Parathyroid adenoma (tissue), 2 donors: ENCODE data around the gene SHC3.

Source experiments
- H2AFZ ChIP-seq: fragments of 300-600 bp; sonication (generic); one replicate; pipeline ENCODE4 v1.7.0; 2017; ENCODE audit warnings: antibody characterized with exemption, mild to moderate bottlenecking
- H3K27ac ChIP-seq: fragments of 300-600 bp; sonication (generic); one replicate; pipeline ENCODE4 v1.7.0; 2017
- H3K27me3 ChIP-seq: fragments of 300-600 bp; sonication (generic); one replicate; pipeline ENCODE4 v1.7.0; 2017; ENCODE audit warnings: low read length; ENCODE audit not compliant: control insufficient read depth, insufficient read depth
- H3K36me3 ChIP-seq: fragments of 300-600 bp; sonication (generic); one replicate; pipeline ENCODE4 v1.7.0; 2017; ENCODE audit warnings: low read length; ENCODE audit not compliant: control insufficient read depth, insufficient read depth
- H3K4me1 ChIP-seq: fragments of 300-600 bp; sonication (generic); one replicate; pipeline ENCODE4 v1.7.0; 2017; ENCODE audit warnings: control low read depth
- H3K4me2 ChIP-seq: fragments of 300-600 bp; sonication (generic); one replicate; pipeline ENCODE4 v1.7.0; 2017; ENCODE audit warnings: low read length
- H3K4me3 ChIP-seq: fragments of 300-600 bp; sonication (generic); one replicate; pipeline ENCODE4 v1.7.0; 2017; ENCODE audit warnings: low read depth, low read length
- H3K79me2 ChIP-seq: fragments of 300-600 bp; sonication (generic); one replicate; pipeline ENCODE4 v1.7.0; 2017; ENCODE audit warnings: control low read depth
- H3K9ac ChIP-seq: fragments of 300-600 bp; sonication (generic); one replicate; pipeline ENCODE4 v1.7.0; 2017; ENCODE audit warnings: mild to moderate bottlenecking
- H3K9me3 ChIP-seq: fragments of 300-600 bp; sonication (generic); one replicate; pipeline ENCODE4 v1.7.0; 2017; ENCODE audit warnings: low read length; ENCODE audit not compliant: control insufficient read depth
- CTCF ChIP-seq: fragments of 300-600 bp; sonication (generic); IDR thresholded peaks from one replicate; pipeline ENCODE4 v1.7.0; 2017; ENCODE audit warnings: antibody characterized with exemption, mild to moderate bottlenecking
- donor health status: primary hyperparathyroidism.

The SHC3 gene

GRCh38 chr9:89059925-89060506, 118.6 kb downstream of the SHC3 start:
- Histone ChIP-seq H3K27ac (no peak overlapping the region), H3K27me3 (no peaks in the 10 kb centered on the region), H2AFZ (no peak overlapping the region), H3K9ac (no peak overlapping the region), H3K4me3 (no peak overlapping the region), H3K9me3 (no peaks in the 10 kb centered on the region), H3K4me1 (no peaks in the 10 kb centered on the region), H3K4me2 (no peak overlapping the region), H3K36me3 (no peaks in the 10 kb centered on the region), H3K79me2 (no peaks in the 10 kb centered on the region)
- no peak for TF ChIP-seq CTCF

- Histone ChIP-seq H3K36me3 (no peaks in the 10 kb centered on the region), H3K4me3 (no peak overlapping the region), H3K9ac (no peak overlapping the region), H3K27me3 (no peaks in the 10 kb centered on the region), H3K4me2 (no peak overlapping the region), H3K9me3 (no peaks in the 10 kb centered on the region), H2AFZ (no peak overlapping the region), H3K79me2 (no peaks in the 10 kb centered on the region), H3K27ac (no peak overlapping the region), H3K4me1 (no peaks in the 10 kb centered on the region)
- TF ChIP-seq CTCF = no peak
Observed at GRCh38 chr9:89058906-89059305, 119.7 kb downstream of the SHC3 start.

- no peak overlapping the region for H3K4me3 ChIP-seq
- H3K27me3 ChIP-seq = no peaks in the 10 kb centered on the region
- H3K9me3 ChIP-seq = no peaks in the 10 kb centered on the region
- H3K4me1 ChIP-seq = no peaks in the 10 kb centered on the region
- no peak overlapping the region for H2AFZ ChIP-seq
- no peak overlapping the region for H3K4me2 ChIP-seq
- no peak for TF ChIP-seq CTCF
- no peak overlapping the region for H3K9ac ChIP-seq
- no peaks in the 10 kb centered on the region for H3K36me3 ChIP-seq
- H3K27ac ChIP-seq = no peak overlapping the region
- no peaks in the 10 kb centered on the region for H3K79me2 ChIP-seq
Observed at GRCh38 chr9:89054865-89055495, 123.6 kb downstream of the SHC3 start.

- H3K27me3 ChIP-seq = no peaks in the 10 kb centered on the region
- H3K79me2 ChIP-seq = no peaks in the 10 kb centered on the region
- H2AFZ ChIP-seq = no peak overlapping the region
- no peak overlapping the region for H3K4me2 ChIP-seq
- no peak overlapping the region for H3K4me3 ChIP-seq
- H3K27ac ChIP-seq = no peak overlapping the region
- TF ChIP-seq CTCF = no peak
- H3K36me3 ChIP-seq = no peaks in the 10 kb centered on the region
- H3K9ac ChIP-seq = no peak overlapping the region
- H3K9me3 ChIP-seq = no peaks in the 10 kb centered on the region
- H3K4me1 ChIP-seq = no peaks in the 10 kb centered on the region
Observed at GRCh38 chr9:89053301-89053700, 125.3 kb downstream of the SHC3 start.
